A549 (cell line): ENCODE measurements around the gene FRMD4A. TPM values are rescaled to one million over a fixed set of nuclear protein-coding genes. Genes with fewer than 3 reads are reported as not detected.

Experiments used
- ATAC-seq, 2 experiments: fragments of 200-7000 bp in 1 of 2; fragments of >200 bp in 1 of 2; cut with Nextera tagmentation in 1 of 2; cut with Tn5 transposase in 1 of 2; 3 replicates each; pipeline versions ENCODE4 v1.8.0 to v1.9.1; 2018 to 2020; ENCODE audit warnings: mild to moderate bottlenecking in 1 of 2, moderate library complexity in 1 of 2
- CTCF ChIA-PET: fragments of 300-600 bp; sonication (Branson Sonifier 250); formaldehyde crosslinking; extraction: SDS; loops from one replicate; lab custom pipeline; 2021; ENCODE audit warnings: antibody characterized with exemption, inconsistent platforms; lab: Yijun Ruan, JAX
- POLR2A ChIA-PET: fragments of 350-600 bp; formaldehyde crosslinking; extraction: SDS; loops from one replicate; lab custom pipeline; 2021; ENCODE audit warnings: antibody characterized with exemption, inconsistent platforms; lab: Yijun Ruan, JAX
- DNase-seq, 2 experiments: peaks; one replicate each; pipeline versions ENCODE4 v3.0.0 to v3.0.0-alpha.2; 2011 to 2016; ENCODE audit warnings: low read depth in 1 of 2, low spot score in 1 of 2
- FAIRE-seq: peaks from 2 replicates; lab custom pipeline; 2011; peaks lifted over from hg19 to GRCh38; lab: Jason Lieb, UNC
- H3K27ac ChIP-seq, 2 experiments: fragments of >200 bp; sonication (Bioruptor Twin); formaldehyde crosslinking; 3 replicates each; pipeline ENCODE4 v1.5.1; 2016 to 2017
- H3K4me1 ChIP-seq: fragments of >200 bp; sonication (Bioruptor Twin); formaldehyde crosslinking; 3 replicates; pipeline ENCODE4 v1.6.1; 2016
- H3K4me2 ChIP-seq: fragments of >200 bp; sonication (Bioruptor Twin); formaldehyde crosslinking; 3 replicates; pipeline ENCODE4 v1.6.1; 2016
- H3K4me3 ChIP-seq: fragments of >200 bp; sonication (Bioruptor Twin); formaldehyde crosslinking; 3 replicates; pipeline ENCODE4 v1.5.1; 2016
- H3K9me3 ChIP-seq: fragments of >200 bp; sonication (Bioruptor Twin); formaldehyde crosslinking; 3 replicates; pipeline ENCODE4 v1.6.1; 2016
- BCL3 ChIP-seq: fragments of >200 bp; sonication (Bioruptor Twin); formaldehyde crosslinking; IDR thresholded peaks from 3 replicates; pipeline ENCODE4 v1.6.1; 2016
- CBX8 ChIP-seq: fragments of 200-600 bp; sonication (generic); IDR thresholded peaks from 2 replicates; pipeline ENCODE4 v1.6.1; 2016
- ELK1 ChIP-seq: fragments of 150-350 bp; IDR thresholded peaks from 2 replicates; pipeline ENCODE4 v1.6.1; 2014; ENCODE audit warnings: low read depth, mild to moderate bottlenecking, low read length
- FOSB ChIP-seq: fragments of 250-450 bp; sonication (Bioruptor Pico); IDR thresholded peaks from 2 replicates; pipeline ENCODE4 v1.5.0; 2020; ENCODE audit warnings: mild to moderate bottlenecking, moderate library complexity
- FOSL2 ChIP-seq, 2 experiments: fragments of 450-650 bp in 1 of 2; fragments of >200 bp in 1 of 2; sonication (Bioruptor Twin) in 1 of 2; formaldehyde crosslinking; IDR thresholded peaks; 2 replicates each; pipeline versions ENCODE4 v1.5.0 to v1.6.1; 2016 to 2020; ENCODE audit warnings: mild to moderate bottlenecking in 1 of 2, moderate library complexity in 1 of 2
- HMGXB4 ChIP-seq: fragments of 250-450 bp; sonication (Bioruptor Pico); IDR thresholded peaks from 2 replicates; pipeline ENCODE4 v1.5.0; 2021; ENCODE audit warnings: mild to moderate bottlenecking, moderate library complexity, borderline replicate concordance
- KDM1A ChIP-seq: fragments of 200-600 bp; sonication (generic); IDR thresholded peaks from 2 replicates; pipeline ENCODE4 v1.6.1; 2016; ENCODE audit warnings: low read depth, mild to moderate bottlenecking
- MYC ChIP-seq: IDR thresholded peaks from 2 replicates; pipeline ENCODE4 v1.6.1; 2012; ENCODE audit warnings: mild to moderate bottlenecking, inconsistent platforms, low read length, improper control_type of control experiment, borderline replicate concordance
- NFE2L2 ChIP-seq: fragments of 150-350 bp; conservative IDR thresholded peaks from 2 replicates; pipeline ENCODE4 v1.6.1; 2014; ENCODE audit warnings: low read length
- PHF8 ChIP-seq: fragments of 200-600 bp; sonication (generic); IDR thresholded peaks from 2 replicates; pipeline ENCODE4 v1.6.1; 2016; ENCODE audit warnings: low read depth, mild to moderate bottlenecking, antibody characterized with exemption, moderate library complexity, borderline replicate concordance
- RNF2 ChIP-seq: fragments of 200-600 bp; sonication (generic); IDR thresholded peaks from 2 replicates; pipeline ENCODE4 v1.6.1; 2016; ENCODE audit warnings: low read depth, mild to moderate bottlenecking, antibody characterized with exemption, moderate library complexity, borderline replicate concordance
- ZNF302 ChIP-seq: fragments of 250-450 bp; sonication (Bioruptor Pico); IDR thresholded peaks from 2 replicates; pipeline ENCODE4 v1.9.0; 2021; ENCODE audit warnings: inconsistent platforms, mild to moderate bottlenecking, moderate library complexity
- WGBS: methylation state at CpG from one replicate; pipeline ENCODE4 v1.1.6; 2017; ENCODE audit errors: missing lambda C conversion rate; 5-methylcytosine and 5-hydroxymethylcytosine counted together
- polyA plus RNA-seq, 4 experiments: library from polyadenylated mRNA; depleted of rRNA in 3 of 4; stranded (reverse); fragments of >200 nt; fragmentation: RNase III in 1 of 4; extraction: RNeasy Plus Mini Kit Qiagen cat#74134 plus additional on column Dnase treatment in 1 of 4; gene quantifications; 2 replicates in 3 of 4; 3 replicates in 1 of 4; pipeline ENCODE4 v1.2.3, GENCODE V29; 2011 to 2017

FRMD4A gene
- polyA plus RNA-seq, 2 of the 4 experiments (the other 2 are of a cell fraction): 2.5 to 4.7 TPM

- H3K4me1 ChIP-seq: no peaks in the 10 kb centered on the region
- POLR2A ChIA-PET: no interaction called here
- ATAC-seq (no peak), DNase-seq (no peak), FAIRE-seq (no peak)
- CTCF ChIA-PET: no interaction called here
- no peak overlapping the region for H3K4me3 ChIP-seq
- no peaks in the 10 kb centered on the region for H3K9me3 ChIP-seq
- TF ChIP-seq ELK1 (no peak), HMGXB4 (CRISPR knock-in tag) (no peak), FOSL2 (IDR thresholded peaks at IDR 0.05) (no peak), FOSL2 (CRISPR knock-in tag; IDR thresholded peaks at IDR 0.05) (no peak), NFE2L2 (no peak), MYC (no peak), PHF8 (no peak)
- WGBS: 5% methylated on average over 1 of the region's 1 CpG
- H3K27ac ChIP-seq: no peak overlapping the region
- no peak overlapping the region for H3K4me2 ChIP-seq
Measured at GRCh38 chr10:14171336-14171735, 159.4 kb downstream of the FRMD4A start.

GRCh38 chr10:14163377-14164086 is 167.2 kb downstream of the FRMD4A start:
- FAIRE-seq (no peak), DNase-seq (no peak), ATAC-seq (no peak)
- Histone ChIP-seq H3K9me3 (no peaks in the 10 kb centered on the region; the same call in 2 of the 3 replicates), H3K4me3 (no peak overlapping the region), H3K4me2 (no peak overlapping the region), H3K27ac (no peak overlapping the region), H3K4me1 (no peaks in the 10 kb centered on the region)
- POLR2A ChIA-PET: no interaction called here
- CTCF ChIA-PET: no interaction called here
- 16% methylated on average over 20 of the region's 20 CpGs for WGBS
- no peak for TF ChIP-seq FOSB
- no peak for TF ChIP-seq KDM1A
- TF ChIP-seq RNF2: peak; percentile 57; the same call in 1 of the 2 replicates
- TF ChIP-seq BCL3: no peak
- TF ChIP-seq CBX8: peak; percentile 24; the same call in 1 of the 2 replicates
- TF ChIP-seq ZNF302 (CRISPR knock-in tag): no peak

GRCh38 chr10:14162629-14163344 is 167.9 kb downstream of the FRMD4A start:
- 28% methylated on average over 5 of the region's 5 CpGs for WGBS
- Histone ChIP-seq H3K4me2 (no peak overlapping the region), H3K4me3 (no peak overlapping the region), H3K4me1 (no peaks in the 10 kb centered on the region), H3K27ac (no peak overlapping the region), H3K9me3 (no peaks in the 10 kb centered on the region; the same call in 2 of the 3 replicates)
- no peak for DNase-seq
- FAIRE-seq: no peak
- ChIA-PET CTCF (no interaction called here), POLR2A (interaction anchor here (0.6 kb wide), 1 partner anchor 1657 kb away, joined by 3 read pairs; no protein-coding TSS in a partner anchor)
- TF ChIP-seq KDM1A (no peak), CBX8 (peak; percentile 88; the same call in 1 of the 2 replicates)
- ATAC-seq: no peak
